Measurements from ENCODE around the gene DACT2. TPM values are rescaled to one million over a fixed set of nuclear protein-coding genes. Genes with fewer than 3 reads are reported as not detected.

The DACT2 gene
- total RNA-seq, 3 donors from 2014 or later: 1.2 to 3.4 (median 1.5) TPM

GRCh38 chr6:168294901-168295300, 24.7 kb downstream of the DACT2 start:
- DNase-seq: no peak
- TF ChIP-seq CTCF (IDR thresholded peaks at IDR 0.05): no peak
- no peaks in the 10 kb centered on the region for H3K9me3 ChIP-seq
- intact Hi-C loops (cut with DNase I, micrococcal nuclease): no loop called here
- H3K4me3 ChIP-seq: no peak overlapping the region
- no peaks in the 10 kb centered on the region for H3K4me1 ChIP-seq (ENCODE audit: low read depth)
- ATAC-seq: no peak
- H3K36me3 ChIP-seq (ENCODE audit: low read depth): no peaks in the 10 kb centered on the region

GRCh38 chr6:168293636-168294530, 25.7 kb downstream of the DACT2 start:
- Histone ChIP-seq H3K9me3 (no peaks in the 10 kb centered on the region), H3K36me3 (ENCODE audit: low read depth) (no peaks in the 10 kb centered on the region), H3K4me3 (no peak overlapping the region), H3K4me1 (ENCODE audit: low read depth) (no peaks in the 10 kb centered on the region)
- intact Hi-C loops (cut with DNase I, micrococcal nuclease): no loop called here
- no peak for DNase-seq
- no peak for TF ChIP-seq CTCF (IDR thresholded peaks at IDR 0.05)
- ATAC-seq: no peak

GRCh38 chr6:168292826-168293225, 26.8 kb downstream of the DACT2 start:
- intact Hi-C loops (cut with DNase I, micrococcal nuclease): no loop called here
- DNase-seq (no peak), ATAC-seq (no peak)
- Histone ChIP-seq H3K36me3 (ENCODE audit: low read depth) (no peaks in the 10 kb centered on the region), H3K4me1 (ENCODE audit: low read depth) (no peaks in the 10 kb centered on the region), H3K4me3 (no peak overlapping the region), H3K9me3 (no peaks in the 10 kb centered on the region)
- no peak for TF ChIP-seq CTCF (IDR thresholded peaks at IDR 0.05)

GRCh38 chr6:168291450-168291849, 28.1 kb downstream of the DACT2 start:
- ATAC-seq: no peak
- intact Hi-C loops (cut with DNase I, micrococcal nuclease): no loop called here
- no peak for DNase-seq
- Histone ChIP-seq H3K4me1 (ENCODE audit: low read depth) (no peaks in the 10 kb centered on the region), H3K36me3 (ENCODE audit: low read depth) (no peaks in the 10 kb centered on the region), H3K4me3 (no peak overlapping the region), H3K9me3 (no peaks in the 10 kb centered on the region)
- TF ChIP-seq CTCF (IDR thresholded peaks at IDR 0.05): no peak

- ATAC-seq: no peak
- no peak for DNase-seq
- Histone ChIP-seq H3K36me3 (ENCODE audit: low read depth) (no peaks in the 10 kb centered on the region), H3K9me3 (no peaks in the 10 kb centered on the region), H3K4me1 (ENCODE audit: low read depth) (no peaks in the 10 kb centered on the region), H3K4me3 (no peak overlapping the region)
- intact Hi-C loops (cut with DNase I, micrococcal nuclease): no loop called here
- TF ChIP-seq CTCF (IDR thresholded peaks at IDR 0.05): no peak
Observed at GRCh38 chr6:168290095-168290494, 29.5 kb downstream of the DACT2 start.

All from mucosa of descending colon (tissue), 3 donors.